Measurements from ENCODE around the gene MRPS30.

DNA sequence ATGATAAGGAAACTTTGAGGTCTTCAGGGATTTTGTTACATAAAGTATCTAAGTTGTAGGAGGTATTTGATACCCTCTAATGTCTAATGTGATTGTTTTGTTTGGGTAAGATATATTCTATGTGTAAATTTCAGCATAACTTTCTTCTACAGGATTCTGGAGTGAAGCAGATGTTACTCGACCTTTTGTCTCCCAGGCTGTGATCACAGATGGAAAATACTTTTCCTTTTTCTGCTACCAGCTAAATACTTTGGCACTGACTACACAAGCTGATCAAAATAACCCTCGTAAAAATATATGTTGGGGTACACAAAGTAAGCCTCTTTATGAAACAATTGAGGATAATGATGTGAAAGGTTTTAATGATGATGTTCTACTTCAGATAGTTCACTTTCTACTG is 6.0 kb downstream of the MRPS30 start:
- TF ChIP-seq, protein P1, sequence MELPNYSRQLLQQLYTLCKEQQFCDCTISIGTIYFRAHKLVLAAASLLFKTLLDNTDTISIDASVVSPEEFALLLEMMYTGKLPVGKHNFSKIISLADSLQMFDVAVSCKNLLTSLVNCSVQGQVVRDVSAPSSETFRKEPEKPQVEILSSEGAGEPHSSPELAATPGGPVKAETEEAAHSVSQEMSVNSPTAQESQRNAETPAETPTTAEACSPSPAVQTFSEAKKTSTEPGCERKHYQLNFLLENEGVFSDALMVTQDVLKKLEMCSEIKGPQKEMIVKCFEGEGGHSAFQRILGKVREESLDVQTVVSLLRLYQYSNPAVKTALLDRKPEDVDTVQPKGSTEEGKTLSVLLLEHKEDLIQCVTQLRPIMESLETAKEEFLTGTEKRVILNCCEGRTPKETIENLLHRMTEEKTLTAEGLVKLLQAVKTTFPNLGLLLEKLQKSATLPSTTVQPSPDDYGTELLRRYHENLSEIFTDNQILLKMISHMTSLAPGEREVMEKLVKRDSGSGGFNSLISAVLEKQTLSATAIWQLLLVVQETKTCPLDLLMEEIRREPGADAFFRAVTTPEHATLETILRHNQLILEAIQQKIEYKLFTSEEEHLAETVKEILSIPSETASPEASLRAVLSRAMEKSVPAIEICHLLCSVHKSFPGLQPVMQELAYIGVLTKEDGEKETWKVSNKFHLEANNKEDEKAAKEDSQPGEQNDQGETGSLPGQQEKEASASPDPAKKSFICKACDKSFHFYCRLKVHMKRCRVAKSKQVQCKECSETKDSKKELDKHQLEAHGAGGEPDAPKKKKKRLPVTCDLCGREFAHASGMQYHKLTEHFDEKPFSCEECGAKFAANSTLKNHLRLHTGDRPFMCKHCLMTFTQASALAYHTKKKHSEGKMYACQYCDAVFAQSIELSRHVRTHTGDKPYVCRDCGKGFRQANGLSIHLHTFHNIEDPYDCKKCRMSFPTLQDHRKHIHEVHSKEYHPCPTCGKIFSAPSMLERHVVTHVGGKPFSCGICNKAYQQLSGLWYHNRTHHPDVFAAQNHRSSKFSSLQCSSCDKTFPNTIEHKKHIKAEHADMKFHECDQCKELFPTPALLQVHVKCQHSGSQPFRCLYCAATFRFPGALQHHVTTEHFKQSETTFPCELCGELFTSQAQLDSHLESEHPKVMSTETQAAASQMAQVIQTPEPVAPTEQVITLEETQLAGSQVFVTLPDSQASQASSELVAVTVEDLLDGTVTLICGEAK (IDR thresholded peaks at IDR 0.05; ENCODE audit: borderline replicate concordance) = no peak
- no peak for TF ChIP-seq EED (IDR thresholded peaks at IDR 0.05; ENCODE audit: low read depth)
- no peak for TF ChIP-seq JUND (IDR thresholded peaks at IDR 0.05; ENCODE audit: low read depth, low read length)
- TF ChIP-seq, protein P2, sequence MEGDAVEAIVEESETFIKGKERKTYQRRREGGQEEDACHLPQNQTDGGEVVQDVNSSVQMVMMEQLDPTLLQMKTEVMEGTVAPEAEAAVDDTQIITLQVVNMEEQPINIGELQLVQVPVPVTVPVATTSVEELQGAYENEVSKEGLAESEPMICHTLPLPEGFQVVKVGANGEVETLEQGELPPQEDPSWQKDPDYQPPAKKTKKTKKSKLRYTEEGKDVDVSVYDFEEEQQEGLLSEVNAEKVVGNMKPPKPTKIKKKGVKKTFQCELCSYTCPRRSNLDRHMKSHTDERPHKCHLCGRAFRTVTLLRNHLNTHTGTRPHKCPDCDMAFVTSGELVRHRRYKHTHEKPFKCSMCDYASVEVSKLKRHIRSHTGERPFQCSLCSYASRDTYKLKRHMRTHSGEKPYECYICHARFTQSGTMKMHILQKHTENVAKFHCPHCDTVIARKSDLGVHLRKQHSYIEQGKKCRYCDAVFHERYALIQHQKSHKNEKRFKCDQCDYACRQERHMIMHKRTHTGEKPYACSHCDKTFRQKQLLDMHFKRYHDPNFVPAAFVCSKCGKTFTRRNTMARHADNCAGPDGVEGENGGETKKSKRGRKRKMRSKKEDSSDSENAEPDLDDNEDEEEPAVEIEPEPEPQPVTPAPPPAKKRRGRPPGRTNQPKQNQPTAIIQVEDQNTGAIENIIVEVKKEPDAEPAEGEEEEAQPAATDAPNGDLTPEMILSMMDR (IDR thresholded peaks at IDR 0.05 in 2 of 3, conservative IDR thresholded peaks at IDR 0.05 in 1 of 3; ENCODE audit: control insufficient read depth in 2 of 3, extremely low read depth in 1 of 3, insufficient read depth in 1 of 3, low read depth in 3 of 3, low read length in 3 of 3) = no peak
- no peak for TF ChIP-seq RFX5 (IDR thresholded peaks at IDR 0.05; ENCODE audit: low read depth, low read length)
- TF ChIP-seq, protein P3, sequence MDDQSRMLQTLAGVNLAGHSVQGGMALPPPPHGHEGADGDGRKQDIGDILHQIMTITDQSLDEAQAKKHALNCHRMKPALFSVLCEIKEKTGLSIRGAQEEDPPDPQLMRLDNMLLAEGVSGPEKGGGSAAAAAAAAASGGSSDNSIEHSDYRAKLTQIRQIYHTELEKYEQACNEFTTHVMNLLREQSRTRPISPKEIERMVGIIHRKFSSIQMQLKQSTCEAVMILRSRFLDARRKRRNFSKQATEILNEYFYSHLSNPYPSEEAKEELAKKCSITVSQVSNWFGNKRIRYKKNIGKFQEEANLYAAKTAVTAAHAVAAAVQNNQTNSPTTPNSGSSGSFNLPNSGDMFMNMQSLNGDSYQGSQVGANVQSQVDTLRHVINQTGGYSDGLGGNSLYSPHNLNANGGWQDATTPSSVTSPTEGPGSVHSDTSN (IDR thresholded peaks at IDR 0.05; ENCODE audit: insufficient replicate concordance, low read depth, low read length) = no peak
- no peak for TF ChIP-seq FOXK2 (IDR thresholded peaks at IDR 0.05)
- TF ChIP-seq DPF2 (IDR thresholded peaks at IDR 0.05) = no peak
- no peak for TF ChIP-seq POLR2AphosphoS5 (IDR thresholded peaks at IDR 0.05; ENCODE audit: low read length)
- no peak for TF ChIP-seq IKZF1 (conservative IDR thresholded peaks at IDR 0.05)
- TF ChIP-seq, protein P4, sequence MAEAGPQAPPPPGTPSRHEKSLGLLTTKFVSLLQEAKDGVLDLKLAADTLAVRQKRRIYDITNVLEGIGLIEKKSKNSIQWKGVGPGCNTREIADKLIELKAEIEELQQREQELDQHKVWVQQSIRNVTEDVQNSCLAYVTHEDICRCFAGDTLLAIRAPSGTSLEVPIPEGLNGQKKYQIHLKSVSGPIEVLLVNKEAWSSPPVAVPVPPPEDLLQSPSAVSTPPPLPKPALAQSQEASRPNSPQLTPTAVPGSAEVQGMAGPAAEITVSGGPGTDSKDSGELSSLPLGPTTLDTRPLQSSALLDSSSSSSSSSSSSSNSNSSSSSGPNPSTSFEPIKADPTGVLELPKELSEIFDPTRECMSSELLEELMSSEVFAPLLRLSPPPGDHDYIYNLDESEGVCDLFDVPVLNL (IDR thresholded peaks at IDR 0.05; ENCODE audit: low read depth, low read length) = no peak

Measured in GM12878 (cell line).